ENCODE results near the gene PSMB11.
A peak's percentile ranks its signal among the peaks of the same experiment; 100 is the strongest.

PSMB11 gene

DNA sequence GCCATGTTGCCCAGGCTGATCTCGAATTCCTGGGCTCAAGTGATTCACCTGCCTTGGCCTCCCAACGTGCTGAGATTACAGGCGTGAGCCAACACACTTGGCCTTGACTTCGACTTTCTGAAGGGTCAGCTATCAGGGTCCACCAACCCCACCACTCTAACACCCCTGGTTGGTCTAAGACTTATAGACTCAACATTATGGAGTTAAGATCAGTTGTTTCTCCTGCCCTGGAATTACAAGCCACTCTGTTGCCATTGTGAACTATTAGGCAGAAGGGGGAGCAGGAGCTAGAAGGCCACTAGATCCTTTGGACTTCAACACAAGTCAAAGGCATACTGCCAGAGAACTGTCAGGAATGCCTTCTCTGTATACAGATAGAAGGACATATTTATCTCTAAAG lies 1.9 kb upstream of the PSMB11 start:
- DNase-seq (ENCODE audit: extremely low read depth in 1 of 2, low read depth in 1 of 2), result no peak

DNA sequence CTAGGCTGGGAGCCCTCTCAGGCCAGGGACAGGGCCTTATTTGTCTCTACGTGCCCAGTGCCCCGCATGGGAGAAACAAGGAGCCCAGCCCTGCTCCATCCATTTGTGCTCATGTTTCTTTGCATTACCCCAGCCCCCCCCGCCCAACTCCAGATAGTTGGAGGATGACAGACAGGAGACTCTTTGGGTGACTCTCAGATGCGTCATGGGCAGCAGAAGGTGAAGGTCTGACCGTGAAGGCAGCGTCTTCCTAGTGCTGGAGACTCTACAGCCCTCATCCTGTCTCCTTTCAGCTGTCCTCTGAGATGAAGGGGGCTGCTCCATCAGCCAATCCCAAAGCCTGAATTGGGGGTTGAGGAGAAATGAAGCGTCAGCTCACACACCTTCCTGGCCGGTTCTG lies 283 bp upstream of the PSMB11 start:
- no peak for DNase-seq (ENCODE audit: extremely low read depth in 1 of 2, low read depth in 1 of 2)

DNA sequence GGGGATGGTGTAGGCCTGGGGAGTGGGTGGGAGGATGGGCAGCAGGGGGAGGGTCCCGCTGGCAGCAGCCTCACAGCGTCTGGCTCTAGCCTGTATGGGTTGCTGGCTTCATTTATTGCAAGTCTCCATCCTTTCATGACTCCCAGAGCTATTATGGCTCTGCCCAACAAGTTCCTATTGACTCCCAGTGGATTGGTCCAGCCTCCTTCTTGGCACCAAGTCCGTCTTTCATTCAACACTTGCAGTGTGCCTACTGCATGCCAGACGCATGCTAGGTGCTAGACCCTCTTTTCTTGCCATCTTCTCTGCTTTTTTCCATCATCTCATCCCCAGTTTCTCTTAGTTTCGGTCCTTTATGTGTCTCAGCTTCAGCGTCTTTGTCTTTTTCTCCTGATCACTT lies 1.1 kb downstream of the PSMB11 start:
- no peak for DNase-seq (ENCODE audit: extremely low read depth in 1 of 2, low read depth in 1 of 2)

DNA sequence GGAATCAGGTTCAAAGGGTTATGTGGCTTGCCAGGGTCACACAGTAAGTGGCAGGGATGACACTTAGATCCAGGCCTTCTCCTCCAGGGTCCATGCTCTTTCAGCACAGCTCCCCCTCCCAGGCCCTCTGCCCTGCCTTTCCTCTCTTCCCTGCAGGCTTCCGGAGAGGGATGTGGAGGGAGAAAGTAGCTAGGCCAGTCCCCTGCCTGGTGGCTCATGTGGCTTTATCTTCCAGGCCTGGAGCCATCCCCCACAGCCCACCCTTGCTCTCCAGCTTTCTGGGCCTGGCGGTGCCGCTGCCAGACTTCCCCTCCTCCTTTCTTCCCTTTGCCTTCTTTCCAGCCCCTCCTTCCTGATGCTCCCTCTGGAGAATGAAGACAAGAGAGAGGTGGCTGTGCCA lies 1.7 kb downstream of the PSMB11 start:
- no peak for DNase-seq (ENCODE audit: extremely low read depth in 1 of 2, low read depth in 1 of 2)

DNA sequence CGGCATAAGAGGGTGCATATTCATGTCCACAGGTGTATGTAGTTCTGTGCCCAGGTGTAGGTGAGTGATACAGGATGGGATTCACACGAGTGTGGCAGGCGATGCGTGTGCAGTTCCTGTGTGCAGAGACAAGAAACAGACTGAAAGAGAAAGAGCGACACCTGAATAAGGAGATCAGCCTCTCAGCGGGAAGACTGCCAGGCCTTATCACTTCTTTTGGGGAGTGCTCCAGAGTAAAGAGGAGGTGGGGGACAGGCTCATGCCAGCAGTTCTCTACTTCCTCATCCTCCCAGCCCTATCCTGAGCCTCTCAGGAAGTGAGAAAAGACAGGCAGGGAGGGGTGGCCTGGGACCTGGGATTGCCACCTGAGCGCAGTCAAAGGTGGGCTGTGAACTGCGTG lies 2.8 kb downstream of the PSMB11 start:
- DNase-seq (ENCODE audit: extremely low read depth in 1 of 2, low read depth in 1 of 2), result no peak

DNA sequence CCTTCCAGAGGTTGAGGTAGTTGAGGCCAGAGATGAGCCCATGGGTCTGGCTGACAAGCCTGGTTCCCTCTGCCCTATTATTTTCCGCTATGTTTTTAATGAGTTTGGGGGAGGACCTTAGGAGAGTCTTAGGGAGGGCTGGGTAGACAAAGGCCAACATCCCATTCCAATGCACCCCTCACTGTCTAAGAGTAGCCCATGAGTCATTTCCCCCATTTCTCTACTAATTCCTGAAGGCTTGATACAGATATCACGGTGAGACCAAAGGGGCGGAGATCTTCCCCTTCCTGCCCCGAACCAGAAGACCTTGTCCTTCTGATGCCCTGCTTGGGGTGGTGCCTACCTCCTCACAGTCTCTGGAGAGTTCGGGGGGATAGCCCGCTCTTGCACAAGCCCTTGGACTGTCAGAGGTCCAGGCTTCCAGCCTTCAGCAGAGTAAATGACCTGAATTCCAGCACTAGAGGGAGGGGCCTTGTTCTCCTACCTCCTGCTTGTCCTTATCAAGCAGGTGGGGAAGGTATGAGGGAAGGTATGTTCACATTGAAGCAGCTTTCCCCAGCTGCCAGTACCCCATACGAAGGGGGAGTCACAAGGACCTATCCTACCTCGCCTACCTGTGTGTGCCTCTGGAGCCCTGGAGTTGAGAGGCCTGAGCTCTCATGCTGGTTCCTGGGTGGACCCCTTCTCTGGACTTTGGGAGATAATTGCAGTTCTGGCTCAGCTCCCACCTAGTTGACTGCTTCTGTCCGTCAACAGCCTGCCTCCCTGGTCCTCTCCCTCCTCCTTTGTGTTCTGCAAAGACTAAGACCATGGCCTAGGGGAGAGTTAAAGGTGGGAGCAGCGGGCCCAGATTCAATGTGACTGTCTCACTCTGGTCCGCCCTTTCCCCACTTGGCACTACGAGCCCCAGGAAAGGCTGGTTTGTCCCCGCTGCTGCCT lies 3.7 kb downstream of the PSMB11 start:
- DNase-seq (ENCODE audit: extremely low read depth in 1 of 2, low read depth in 1 of 2), result no peak

DNA sequence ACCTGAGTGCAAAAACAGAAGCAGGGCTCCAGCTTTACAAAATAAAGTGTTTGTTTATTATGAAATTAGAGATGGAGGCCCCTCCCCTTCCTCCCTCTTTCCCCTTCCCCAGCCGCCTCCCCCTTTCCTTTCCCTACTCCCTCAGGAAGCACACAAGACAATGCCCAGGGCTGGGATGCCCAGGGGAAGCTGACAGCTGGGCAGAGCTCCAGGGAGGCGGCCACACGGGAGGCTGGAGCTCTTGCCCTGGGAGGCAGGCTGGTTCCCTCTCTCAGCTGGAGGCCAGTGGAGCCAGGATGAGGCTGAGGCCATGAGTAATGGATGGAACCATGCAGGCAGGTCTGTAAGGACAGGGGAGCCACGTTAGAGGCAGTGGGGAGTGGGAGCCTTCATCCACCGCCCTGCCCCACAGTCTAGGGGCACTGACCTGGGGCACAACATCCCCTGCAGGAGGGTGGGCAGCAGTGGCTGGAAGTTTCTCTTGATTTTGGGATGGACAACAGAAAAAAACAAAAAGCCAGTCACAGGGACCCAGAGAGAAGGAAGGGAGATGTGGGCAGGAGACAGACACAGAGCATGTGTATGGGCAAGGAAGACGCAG lies 5.1 kb downstream of the PSMB11 start:
- no peak for DNase-seq (ENCODE audit: extremely low read depth in 1 of 2, low read depth in 1 of 2)

DNA sequence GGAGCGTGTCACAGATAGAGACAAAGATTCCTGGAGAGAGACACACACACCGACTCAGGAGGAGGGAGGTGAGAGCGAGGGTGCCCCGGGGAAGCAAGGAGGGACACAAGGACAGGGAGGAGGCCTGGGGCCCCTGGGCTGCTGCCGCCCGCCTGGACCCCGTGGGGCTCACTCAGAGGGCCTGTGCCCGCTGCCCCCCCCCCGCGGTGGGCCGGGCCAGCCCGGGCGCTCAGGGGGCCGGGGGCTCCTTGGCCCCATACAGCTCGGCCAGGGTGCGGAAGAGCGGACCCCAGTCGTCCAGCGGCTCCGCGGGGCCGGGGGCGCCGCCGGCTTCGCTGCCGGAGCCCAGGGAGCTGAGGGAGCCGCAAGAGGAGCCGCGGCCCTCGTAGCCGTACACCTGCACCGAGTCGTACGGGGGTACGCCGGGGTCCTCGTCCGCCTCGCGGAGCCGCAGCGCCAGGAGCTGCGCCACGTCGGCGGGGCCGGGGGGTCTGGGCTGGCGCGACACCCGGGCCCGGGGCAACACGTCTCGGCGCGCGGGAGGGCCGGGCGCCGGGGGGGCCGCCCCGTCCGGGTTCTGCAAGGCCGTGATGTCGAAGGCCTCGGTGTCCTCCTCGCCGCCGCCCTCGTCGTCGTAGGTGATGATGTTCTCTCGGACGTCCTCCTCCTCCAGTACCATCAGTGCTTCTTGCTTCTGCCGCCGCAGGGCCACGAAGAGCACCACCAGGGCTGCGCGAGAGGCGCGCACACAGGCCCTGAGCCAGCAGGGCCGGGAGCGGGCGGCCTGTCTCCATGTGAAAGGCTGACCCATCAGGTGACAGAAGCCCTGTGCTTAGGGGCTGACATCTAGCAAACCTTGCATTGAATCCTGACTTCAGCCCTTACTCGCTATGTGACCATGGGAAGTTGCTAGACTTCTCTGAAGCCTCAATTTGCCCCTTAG lies 6.0 kb downstream of the PSMB11 start:
- DNase-seq (ENCODE audit: extremely low read depth in 1 of 2, low read depth in 1 of 2), result no peak

DNA sequence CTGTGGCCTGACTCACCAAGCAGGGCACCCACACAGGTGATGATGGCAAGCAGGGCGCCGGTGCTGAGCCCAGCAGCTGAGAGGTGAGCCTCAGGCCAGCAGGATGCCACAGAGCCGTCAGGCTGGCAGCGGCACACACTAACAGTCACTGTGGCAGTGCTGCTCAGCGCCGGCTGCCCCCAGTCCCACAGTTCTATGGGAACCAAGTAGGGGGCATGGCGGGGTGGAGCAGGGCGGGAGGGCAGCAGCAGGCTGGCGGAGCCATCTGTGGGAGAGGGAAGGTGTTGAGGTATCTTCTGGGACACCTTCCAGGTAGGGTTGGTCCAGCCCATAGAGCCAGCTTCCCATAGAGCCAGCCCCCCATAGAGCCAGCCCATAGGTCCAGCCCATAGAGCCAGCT lies 7.0 kb downstream of the PSMB11 start:
- no peak for DNase-seq (ENCODE audit: extremely low read depth in 1 of 2, low read depth in 1 of 2)

DNA sequence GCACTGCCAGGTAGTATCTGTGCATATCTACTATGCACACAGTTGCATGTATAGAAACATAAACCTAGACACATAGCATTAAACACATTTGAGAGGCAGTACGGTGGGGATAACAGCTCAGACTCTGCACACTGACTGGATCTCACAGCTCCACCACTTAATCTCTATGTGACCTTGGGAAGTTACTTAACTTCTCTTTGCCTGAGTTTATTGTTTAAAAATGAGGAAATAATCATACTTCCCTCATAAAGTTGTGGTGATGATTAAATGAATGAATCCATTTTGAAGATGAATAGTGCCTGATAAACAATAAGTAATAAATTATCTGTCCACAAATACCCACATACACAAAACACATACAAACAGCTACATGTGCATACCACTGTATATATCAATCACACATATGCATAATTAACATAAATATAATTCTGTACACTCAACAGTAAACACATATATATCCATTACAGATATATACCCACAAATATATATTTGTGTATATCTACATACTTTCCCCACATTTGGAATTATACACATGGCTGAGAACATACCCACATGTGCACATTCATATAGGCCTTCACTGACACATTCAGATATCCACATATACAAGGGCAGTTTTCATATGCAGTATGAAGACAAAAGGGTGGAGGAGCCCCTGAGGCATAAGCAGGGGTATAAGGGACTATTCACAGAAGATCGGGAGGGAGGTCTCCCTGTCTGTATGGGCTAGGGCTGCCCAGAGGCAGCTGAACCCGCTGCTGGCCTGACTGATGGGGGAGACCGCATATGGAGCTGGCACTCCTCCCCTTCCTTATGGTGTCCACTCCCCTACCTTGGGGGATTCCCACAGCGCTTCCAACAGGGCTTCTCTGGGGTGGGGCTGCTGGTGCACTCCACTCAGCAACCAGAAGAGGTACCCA lies 9.4 kb downstream of the PSMB11 start:
- no peak for DNase-seq (ENCODE audit: extremely low read depth in 1 of 2, low read depth in 1 of 2)

DNA sequence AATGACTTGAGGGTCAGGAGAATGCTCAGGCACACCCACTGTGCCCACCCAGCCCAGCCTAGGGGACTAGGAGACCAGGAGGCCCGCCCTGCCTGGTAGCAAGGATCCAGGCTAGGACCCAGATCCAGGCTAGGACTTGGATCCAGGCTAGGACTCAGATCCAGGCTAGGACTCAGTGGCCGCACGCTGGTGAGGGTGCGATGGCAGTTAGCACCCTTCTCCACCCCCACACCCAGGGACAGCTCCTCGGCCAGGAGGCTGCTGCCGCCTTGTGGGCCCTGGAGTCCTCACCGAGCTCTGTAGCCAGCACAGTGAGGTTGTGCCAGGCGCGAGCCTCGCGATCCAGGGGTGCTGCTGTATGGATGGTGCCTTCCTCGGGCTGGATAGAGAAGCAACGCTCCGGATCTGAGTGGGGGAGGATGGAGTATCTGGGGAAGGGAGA lies 10.2 kb downstream of the PSMB11 start:
- no peak for DNase-seq (ENCODE audit: extremely low read depth in 1 of 2, low read depth in 1 of 2)

DNA sequence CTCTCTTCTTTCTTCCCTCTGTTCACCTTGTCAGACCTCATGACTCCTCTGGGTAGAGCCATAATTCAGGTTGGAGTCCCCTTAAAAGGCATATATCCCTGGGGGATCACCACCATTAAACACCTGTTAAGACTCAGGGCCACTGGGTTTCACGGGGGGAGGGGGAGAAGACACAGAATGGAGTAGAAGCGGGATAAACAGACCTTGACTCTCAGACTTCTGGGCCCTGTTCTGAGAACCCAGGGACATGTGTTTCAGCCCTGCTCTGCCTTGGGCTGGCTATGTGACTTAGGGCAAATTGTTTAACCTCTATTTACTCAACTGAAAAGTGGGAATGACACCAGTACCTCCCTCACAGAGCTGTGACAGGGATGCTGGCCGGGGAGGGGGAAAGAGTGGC lies 10.7 kb downstream of the PSMB11 start:
- DNase-seq (ENCODE audit: extremely low read depth in 1 of 2, low read depth in 1 of 2), result no peak

DNA sequence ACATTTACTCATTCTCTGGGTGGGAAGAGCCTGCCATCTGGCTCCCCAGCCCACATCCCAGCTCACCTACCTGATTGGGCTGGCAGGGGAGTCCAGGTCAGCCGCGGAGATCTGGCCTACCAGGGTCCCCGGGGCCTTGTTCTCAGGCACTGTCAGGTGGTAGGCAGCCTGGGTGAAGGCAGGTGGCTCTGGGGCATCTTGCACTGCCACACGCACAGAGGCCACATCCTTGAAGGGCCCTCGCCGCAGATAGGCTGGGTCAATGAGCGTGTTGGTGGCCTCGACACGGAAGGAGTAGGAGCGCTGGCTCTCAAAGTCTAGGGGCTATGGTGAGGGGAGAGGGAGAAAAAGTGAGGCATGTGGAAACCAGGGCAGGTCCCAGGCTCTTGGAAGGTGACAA lies 11.4 kb downstream of the PSMB11 start:
- no peak for DNase-seq (ENCODE audit: extremely low read depth in 1 of 2, low read depth in 1 of 2)

DNA sequence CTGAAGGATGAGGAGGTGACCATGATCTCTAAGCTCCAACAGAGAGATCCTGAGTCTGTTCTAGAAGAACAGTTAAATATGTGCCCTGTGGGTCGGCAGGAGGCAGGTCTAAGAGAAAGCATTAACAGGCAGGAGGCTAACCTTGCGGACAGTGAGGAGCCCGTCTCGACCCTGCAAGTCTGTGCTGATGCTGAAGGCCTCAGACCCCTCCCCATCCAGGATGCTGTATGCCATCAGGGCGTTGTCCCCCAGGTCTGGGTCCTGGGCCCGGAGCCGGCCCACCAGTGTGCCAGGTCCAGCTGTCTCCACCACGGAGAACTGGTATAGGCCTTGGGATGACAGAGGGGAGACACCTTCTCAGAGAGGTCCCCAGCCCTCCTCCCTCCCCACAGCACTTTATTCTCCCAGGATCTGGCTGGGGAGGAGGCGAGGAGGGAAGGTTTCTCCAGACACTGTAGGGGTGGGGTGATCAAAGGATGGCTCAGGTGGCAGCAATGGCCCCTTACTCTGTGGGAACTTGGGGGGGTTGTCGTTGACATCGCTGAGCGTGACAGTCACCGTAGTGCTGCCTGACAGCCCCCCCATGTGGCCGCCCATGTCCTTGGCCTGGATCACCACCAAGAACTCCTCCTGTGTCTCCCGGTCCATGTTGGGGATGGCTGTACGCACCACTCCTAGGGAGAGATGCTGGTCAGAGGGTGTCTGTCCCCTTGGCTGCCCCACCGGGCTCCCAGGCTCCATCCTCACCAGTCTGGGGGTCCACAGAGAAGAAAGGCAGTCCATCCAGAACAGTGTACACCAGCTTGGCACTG lies 12.2 kb downstream of the PSMB11 start:
- no peak for DNase-seq (ENCODE audit: extremely low read depth in 1 of 2, low read depth in 1 of 2)

DNA sequence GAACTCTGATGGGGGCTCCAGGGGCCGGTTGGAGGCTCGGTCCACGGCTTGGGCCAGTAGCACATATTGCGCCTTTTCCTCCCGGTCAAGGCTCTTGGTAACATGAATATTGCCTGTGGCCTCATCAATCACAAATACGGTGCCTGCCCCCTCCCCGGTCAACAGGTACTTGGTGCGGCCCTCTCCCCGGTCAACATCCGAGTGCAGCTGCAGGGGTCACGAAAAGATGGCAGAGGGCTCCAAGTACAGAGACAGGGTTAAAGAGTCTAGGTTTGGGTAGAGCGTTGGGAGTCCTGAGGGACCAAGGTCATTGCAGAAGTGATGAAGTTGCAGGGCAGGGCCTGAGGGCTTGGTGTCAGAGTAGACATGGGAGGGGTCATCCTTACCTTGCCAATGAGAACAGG lies 13.1 kb downstream of the PSMB11 start:
- no peak for DNase-seq (ENCODE audit: extremely low read depth in 1 of 2, low read depth in 1 of 2)

DNA sequence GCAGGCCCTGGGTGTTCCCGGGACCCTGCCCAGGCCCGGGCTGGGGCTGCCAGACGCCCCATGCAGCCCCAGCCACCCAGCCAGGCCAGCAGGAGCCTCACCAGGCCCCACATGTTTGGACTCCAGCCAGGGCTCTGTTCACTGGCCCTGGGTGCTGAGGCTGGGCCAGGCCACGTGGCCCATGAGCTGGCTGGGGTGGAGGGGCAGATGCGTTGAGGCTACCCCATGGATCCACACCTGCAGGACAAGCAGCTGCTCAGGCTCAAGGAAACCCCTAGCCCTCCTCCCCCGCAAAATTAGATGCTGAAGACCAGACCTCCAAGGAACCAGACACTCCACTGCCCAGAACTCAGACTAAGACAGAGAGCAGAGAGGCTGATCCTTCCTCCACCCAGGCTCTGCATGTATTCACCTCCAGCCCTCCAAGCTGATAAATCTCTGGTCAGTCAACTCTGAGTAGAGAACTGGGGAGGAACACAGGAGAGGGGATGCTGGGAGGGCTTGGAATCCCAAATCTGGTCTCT lies 13.7 kb downstream of the PSMB11 start:
- DNase-seq (ENCODE audit: extremely low read depth in 1 of 2, low read depth in 1 of 2), result no peak

DNA sequence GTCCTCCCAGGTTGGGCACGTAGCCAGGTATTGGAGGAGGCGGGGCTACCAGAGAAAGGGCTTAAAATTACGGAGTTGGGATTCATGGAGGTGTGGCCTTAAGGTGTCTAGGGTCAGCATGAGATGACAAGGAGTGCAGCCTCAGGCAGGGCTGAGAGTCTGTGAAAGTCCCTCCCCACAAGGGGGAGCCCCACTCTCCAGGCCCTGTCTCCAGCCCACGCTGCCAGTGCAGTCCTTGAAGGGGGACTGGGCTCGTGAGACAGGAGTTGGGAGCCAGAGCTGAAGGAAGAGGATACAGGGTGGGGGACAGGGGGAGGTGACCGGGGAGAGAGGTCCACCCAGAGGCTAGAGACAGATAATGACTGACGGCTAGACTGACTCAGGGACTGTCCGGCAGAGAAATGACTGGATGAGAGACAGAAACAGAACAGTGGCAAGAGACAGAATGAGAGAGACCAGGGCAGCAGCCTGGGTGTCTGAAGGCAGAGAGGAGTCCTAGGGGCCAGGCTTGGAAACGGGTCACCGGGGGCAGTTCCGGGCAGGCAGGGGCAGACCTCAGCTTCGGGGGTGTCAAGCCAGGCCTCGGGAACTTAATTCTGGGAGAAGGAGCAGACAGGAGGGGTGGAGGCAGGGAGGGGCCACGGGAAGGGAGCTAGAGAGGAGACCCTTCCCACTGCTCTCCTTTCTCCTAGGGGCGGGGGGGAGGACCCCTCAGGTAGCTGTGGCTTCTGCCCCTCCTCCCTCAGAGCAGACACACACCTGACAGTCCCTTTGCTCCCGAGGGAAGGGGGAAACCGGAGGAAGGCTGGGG lies 14.3 kb downstream of the PSMB11 start:
- peak; percentile 19 to 54 for DNase-seq (ENCODE audit: extremely low read depth in 1 of 2, low read depth in 1 of 2)

All from activated CD8-positive, alpha-beta memory T cell treated with anti-CD3 and anti-CD28 coated beads for 1 hour (primary cell).